AG04449 (cell line): ENCODE results near the gene APBA1.

Experiments used
- CTCF ChIA-PET: fragments of 350-600 bp; formaldehyde crosslinking; extraction: SDS; loops from one replicate; lab custom pipeline; 2021; ENCODE audit warnings: antibody characterized with exemption; lab: Yijun Ruan, JAX
- POLR2A ChIA-PET: fragments of 400-600, 350-600 bp; formaldehyde crosslinking; extraction: SDS; loops from one replicate; lab custom pipeline; 2020; ENCODE audit warnings: antibody characterized with exemption, inconsistent platforms; lab: Yijun Ruan, JAX
- DNase-seq: peaks from one replicate; pipeline ENCODE4 v3.0.0-alpha.2; 2010; ENCODE audit warnings: low read depth, low spot score
- H3K4me3 ChIP-seq: 2 replicates; pipeline ENCODE4 v1.5.1; 2011; ENCODE audit warnings: low read depth, mild to moderate bottlenecking, control low read depth, low read length
- TF ChIP-seq, protein P1 (sequence below): IDR thresholded peaks from one replicate; pipeline ENCODE4 v1.5.1; 2011; ENCODE audit warnings: mild to moderate bottlenecking, moderate library complexity, low read length, control low read depth, inconsistent platforms; ENCODE audit not compliant: insufficient read depth; ENCODE audit errors: missing control alignments

Gene APBA1

GRCh38 chr9:69579032-69579758 is 93.0 kb downstream of the APBA1 start:
- ChIA-PET CTCF (no interaction called here), POLR2A (no interaction called here)
- DNase-seq = no peak
- TF ChIP-seq, protein P1, sequence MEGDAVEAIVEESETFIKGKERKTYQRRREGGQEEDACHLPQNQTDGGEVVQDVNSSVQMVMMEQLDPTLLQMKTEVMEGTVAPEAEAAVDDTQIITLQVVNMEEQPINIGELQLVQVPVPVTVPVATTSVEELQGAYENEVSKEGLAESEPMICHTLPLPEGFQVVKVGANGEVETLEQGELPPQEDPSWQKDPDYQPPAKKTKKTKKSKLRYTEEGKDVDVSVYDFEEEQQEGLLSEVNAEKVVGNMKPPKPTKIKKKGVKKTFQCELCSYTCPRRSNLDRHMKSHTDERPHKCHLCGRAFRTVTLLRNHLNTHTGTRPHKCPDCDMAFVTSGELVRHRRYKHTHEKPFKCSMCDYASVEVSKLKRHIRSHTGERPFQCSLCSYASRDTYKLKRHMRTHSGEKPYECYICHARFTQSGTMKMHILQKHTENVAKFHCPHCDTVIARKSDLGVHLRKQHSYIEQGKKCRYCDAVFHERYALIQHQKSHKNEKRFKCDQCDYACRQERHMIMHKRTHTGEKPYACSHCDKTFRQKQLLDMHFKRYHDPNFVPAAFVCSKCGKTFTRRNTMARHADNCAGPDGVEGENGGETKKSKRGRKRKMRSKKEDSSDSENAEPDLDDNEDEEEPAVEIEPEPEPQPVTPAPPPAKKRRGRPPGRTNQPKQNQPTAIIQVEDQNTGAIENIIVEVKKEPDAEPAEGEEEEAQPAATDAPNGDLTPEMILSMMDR = no peak
- H3K4me3 ChIP-seq = no peak overlapping the region

DNA sequence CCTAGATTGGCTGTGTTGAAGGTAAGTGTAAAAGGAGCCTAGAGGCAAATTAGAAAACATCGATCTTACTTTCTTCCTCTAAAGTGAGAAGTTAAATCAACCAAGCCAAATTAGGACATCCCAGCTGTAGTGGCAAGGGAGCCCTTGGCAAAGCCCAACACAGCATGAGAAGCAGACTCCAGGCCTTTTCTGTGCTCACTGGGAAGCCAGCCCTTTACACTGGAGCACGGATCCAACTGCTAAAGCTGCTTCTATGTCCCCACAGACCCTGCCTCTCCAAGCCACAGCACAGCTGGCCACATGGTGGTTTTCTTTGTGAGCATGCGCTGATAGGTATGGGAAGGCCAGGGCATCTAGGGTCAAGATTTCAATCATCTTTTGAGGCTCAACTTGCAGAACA is 94.1 kb downstream of the APBA1 start:
- ChIA-PET POLR2A (no interaction called here), CTCF (no interaction called here)
- TF ChIP-seq, protein P1 = no peak
- no peak for DNase-seq
- H3K4me3 ChIP-seq = no peak overlapping the region

DNA sequence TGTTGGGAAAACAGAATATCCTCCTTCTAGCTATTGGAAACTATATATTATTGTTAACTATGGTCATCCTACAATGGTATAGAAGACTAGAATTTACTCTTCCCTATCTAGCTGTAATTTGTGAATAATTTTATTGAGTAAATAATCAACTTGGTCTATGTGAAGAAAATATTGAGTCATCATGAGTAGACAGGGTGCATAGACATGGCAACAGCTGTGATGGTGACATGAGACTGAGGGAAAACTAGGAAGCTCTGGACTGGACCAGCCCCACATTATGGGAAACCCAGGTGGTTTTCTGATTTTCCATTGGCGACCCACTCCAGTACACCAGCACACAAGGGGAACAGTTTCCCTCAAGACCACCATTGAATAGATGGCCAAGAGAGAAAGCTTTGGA is 95.0 kb downstream of the APBA1 start:
- ChIA-PET CTCF (no interaction called here), POLR2A (no interaction called here)
- TF ChIP-seq, protein P1 = no peak
- no peak overlapping the region for H3K4me3 ChIP-seq
- no peak for DNase-seq

- no peak for DNase-seq
- ChIA-PET POLR2A (no interaction called here), CTCF (no interaction called here)
- no peak overlapping the region for H3K4me3 ChIP-seq
- TF ChIP-seq, protein P1 = no peak
These were observed 98.1 kb downstream of the APBA1 start for GRCh38 chr9:69574057-69574456.

DNA sequence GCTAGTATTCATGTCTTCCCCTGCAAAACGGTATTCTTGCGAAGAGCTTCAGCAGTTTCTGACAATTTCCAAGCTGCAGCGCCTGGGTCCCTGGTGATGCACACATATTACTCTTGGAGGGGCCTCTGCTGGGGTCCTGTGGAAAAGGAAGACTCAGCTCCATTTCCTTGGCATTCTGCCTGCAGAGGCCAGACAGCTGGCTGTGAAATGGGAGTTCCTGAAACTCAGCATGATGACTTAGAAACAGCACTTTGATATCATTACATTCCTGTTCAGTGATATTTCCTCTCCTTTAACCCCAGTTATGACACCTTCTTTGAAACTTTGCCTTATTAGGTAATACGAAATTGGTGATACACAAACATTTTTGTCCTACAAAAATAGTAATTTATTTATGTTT is 98.5 kb downstream of the APBA1 start:
- TF ChIP-seq, protein P1 = no peak
- ChIA-PET CTCF (interaction anchor here (2.6 kb wide), 1 partner anchor 151 kb away, joined by 10 read pairs; no protein-coding TSS in a partner anchor), POLR2A (no interaction called here)
- DNase-seq = peak; percentile 21
- H3K4me3 ChIP-seq = no peak overlapping the region

GRCh38 chr9:69572611-69573010 is 99.6 kb downstream of the APBA1 start:
- no peak overlapping the region for H3K4me3 ChIP-seq
- POLR2A ChIA-PET = no interaction called here
- no peak for DNase-seq
- TF ChIP-seq, protein P1 = no peak
- CTCF ChIA-PET = interaction anchor here (0.8 to 2.6 kb wide), 4 partner anchors 10 to 168 kb away, joined by 4 to 10 read pairs (median 4); no protein-coding TSS in a partner anchor
